ENCODE data around the gene HYAL1.
"Not testable (repeated sequence)": the region's sequence is repeated elsewhere in the genome, so short reads cannot be mapped to it uniquely, and the experiment has no call there.

HYAL1 gene

DNA sequence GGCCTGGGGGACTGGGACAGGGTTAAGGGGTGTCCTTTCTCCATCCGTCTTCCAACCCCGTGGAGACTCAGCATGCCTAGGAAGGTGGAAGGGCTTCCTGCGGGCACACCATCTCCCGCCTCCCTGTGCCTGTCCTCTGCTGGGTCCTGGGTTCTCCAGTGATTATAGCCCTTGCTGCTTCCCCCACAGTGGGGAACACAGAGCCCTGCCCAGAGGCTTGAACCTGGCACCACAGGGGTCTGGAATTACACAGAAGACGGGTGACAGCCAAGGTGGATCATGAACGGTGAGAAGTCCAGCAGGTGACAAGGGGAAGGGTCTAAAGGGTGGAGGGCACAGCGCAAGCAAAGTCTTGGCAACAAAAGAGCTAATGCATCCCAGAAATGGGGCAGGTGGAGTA, 40.6 kb downstream of the HYAL1 start:
- Histone ChIP-seq H3K27ac (ENCODE audit: extremely low read depth, low read depth, low read length) (no peak overlapping the region), H3K36me3 (ENCODE audit: control insufficient read depth in 2 of 2, insufficient read depth in 1 of 2, low read length in 2 of 2) (peaks cover 0 to 7% of the 10 kb centered on the region in 2 experiments; a peak in 1 of 3 replicates), H3K4me3 (ENCODE audit: low read depth, low read length) (no peak overlapping the region), H3K9me3 (ENCODE audit: control insufficient read depth, insufficient read depth, low read depth, low read length) (no peaks in the 10 kb centered on the region), H3K4me1 (ENCODE audit: control insufficient read depth, insufficient read depth, low read length) (peaks cover 3% of the 10 kb centered on the region; the same call in 1 of the 2 replicates)
- CTCF ChIA-PET, result interaction anchor here (0.7 to 1.9 kb wide), 3 partner anchors 9 to 36 kb away, joined by 3 to 11 read pairs (median 4); no protein-coding TSS in a partner anchor
- peak; percentile 50; the same call in 1 of the 2 replicates for TF ChIP-seq ZBTB20 (tag by site-specific recombination; IDR thresholded peaks at IDR 0.05)
- peak; percentile 59 for TF ChIP-seq ZIC2 (tag by site-specific recombination; IDR thresholded peaks at IDR 0.05)
- TF ChIP-seq ZNF768 (tag by site-specific recombination; IDR thresholded peaks at IDR 0.05), result no peak
- POLR2A ChIA-PET, result interaction anchor here (0.7 kb wide), 1 partner anchor 12 kb away, joined by 3 read pairs; no protein-coding TSS in a partner anchor

DNA sequence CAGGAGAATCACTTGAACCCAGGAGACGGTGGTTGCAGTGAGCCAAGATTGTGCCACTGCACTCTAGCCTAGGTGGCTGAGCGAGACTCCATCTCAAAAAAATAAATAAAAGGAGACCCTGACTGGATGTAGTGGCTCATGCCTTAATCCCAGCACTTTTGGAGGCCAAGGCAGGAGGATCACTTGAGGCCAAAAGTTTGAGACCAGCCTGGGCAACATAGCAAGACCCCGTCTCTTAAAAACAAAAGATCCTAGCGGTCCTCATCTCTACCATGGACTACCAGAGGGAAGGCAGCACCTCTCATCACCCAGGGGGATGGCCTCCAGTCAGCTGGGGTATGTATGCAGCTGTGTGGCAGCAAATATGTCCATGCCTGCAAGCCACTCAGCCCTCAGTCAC, 41.2 kb downstream of the HYAL1 start:
- POLR2A ChIA-PET; H3K9me3 ChIP-seq (ENCODE audit: control insufficient read depth, insufficient read depth, low read depth, low read length); H3K4me3 ChIP-seq (ENCODE audit: low read depth, low read length); H3K4me1 ChIP-seq (ENCODE audit: control insufficient read depth, insufficient read depth, low read length); H3K27ac ChIP-seq (ENCODE audit: extremely low read depth, low read depth, low read length): not testable (repeated sequence)
- CTCF ChIA-PET, result interaction anchor here (0.6 to 3.6 kb wide), 4 partner anchors 9 to 68 kb away, joined by 3 to 38 read pairs (median 8); no protein-coding TSS in a partner anchor
- TF ChIP-seq ZNF121 (tag by site-specific recombination; IDR thresholded peaks at IDR 0.05), result peak; percentile 90
- H3K36me3 ChIP-seq (ENCODE audit: control insufficient read depth in 2 of 2, insufficient read depth in 1 of 2, low read length in 2 of 2), result peaks cover 3 to 12% of the 10 kb centered on the region in 2 experiments

- POLR2A ChIA-PET, result no interaction called here
- H3K4me1 ChIP-seq (ENCODE audit: control insufficient read depth, insufficient read depth, low read length), result peaks cover 3% of the 10 kb centered on the region; the same call in 1 of the 2 replicates
- no peaks in the 10 kb centered on the region for H3K9me3 ChIP-seq (ENCODE audit: control insufficient read depth, insufficient read depth, low read depth, low read length)
- no peak overlapping the region for H3K4me3 ChIP-seq (ENCODE audit: low read depth, low read length)
- H3K36me3 ChIP-seq (ENCODE audit: control insufficient read depth in 2 of 2, insufficient read depth in 1 of 2, low read length in 2 of 2), result peaks cover 5 to 19% of the 10 kb centered on the region in 2 experiments
- TF ChIP-seq MZF1 (tag by site-specific recombination; IDR thresholded peaks at IDR 0.05; ENCODE audit: borderline replicate concordance) (no peak), ZNF610 (tag by site-specific recombination; IDR thresholded peaks at IDR 0.05; ENCODE audit: borderline replicate concordance) (no peak), ZFP41 (tag by site-specific recombination; IDR thresholded peaks at IDR 0.05; ENCODE audit: borderline replicate concordance) (no peak), ZNF548 (tag by site-specific recombination; IDR thresholded peaks at IDR 0.05) (no peak), ZNF549 (tag by site-specific recombination; IDR thresholded peaks at IDR 0.05) (no peak), ZBTB1 (tag by site-specific recombination; IDR thresholded peaks at IDR 0.05) (no peak), SP3 (tag by site-specific recombination; IDR thresholded peaks at IDR 0.05) (no peak)
- CTCF ChIA-PET, result interaction anchor here (0.6 to 3.9 kb wide), 7 partner anchors 9 to 67 kb away, joined by 3 to 49 read pairs (median 5); no protein-coding TSS in a partner anchor
- no peak overlapping the region for H3K27ac ChIP-seq (ENCODE audit: extremely low read depth, low read depth, low read length)
Measured at GRCh38 chr3:50261505-50261904, 41.9 kb downstream of the HYAL1 start.

DNA sequence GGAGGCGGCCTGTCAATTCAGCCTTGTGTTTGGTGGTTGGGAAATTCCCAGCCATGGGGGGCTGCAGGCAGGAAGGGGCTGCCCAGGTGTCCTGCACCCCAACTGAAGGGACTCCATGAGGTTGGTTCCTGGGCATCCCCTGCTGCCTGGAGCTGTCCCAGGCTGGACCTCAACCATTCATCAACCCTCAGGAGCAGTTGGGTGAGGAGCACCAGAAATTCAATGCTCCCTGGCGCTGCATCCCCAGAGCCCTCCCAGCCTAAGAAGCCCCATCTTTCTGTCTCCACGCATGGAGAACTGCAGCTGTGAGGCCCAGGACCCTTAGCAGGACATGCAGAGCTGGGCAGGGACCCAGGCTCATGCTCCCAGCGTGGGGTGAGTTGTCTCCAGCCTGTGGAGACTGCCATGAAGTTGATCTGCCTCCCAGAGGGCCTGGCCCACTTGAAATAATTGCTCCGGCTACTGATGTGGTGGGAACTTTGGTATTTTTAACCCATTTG, 42.4 kb downstream of the HYAL1 start:
- Histone ChIP-seq H3K36me3 (ENCODE audit: control insufficient read depth in 2 of 2, insufficient read depth in 1 of 2, low read length in 2 of 2) (peaks cover 5 to 24% of the 10 kb centered on the region in 2 experiments), H3K4me1 (ENCODE audit: control insufficient read depth, insufficient read depth, low read length) (peaks cover 3% of the 10 kb centered on the region; the same call in 1 of the 2 replicates), H3K27ac (ENCODE audit: extremely low read depth, low read depth, low read length) (peak overlapping the region; percentile 86; the same call in 1 of the 2 replicates), H3K4me3 (ENCODE audit: low read depth, low read length) (no peak overlapping the region), H3K9me3 (ENCODE audit: control insufficient read depth, insufficient read depth, low read depth, low read length) (no peaks in the 10 kb centered on the region)
- ChIA-PET POLR2A (interaction anchor here (1.5 kb wide), 1 partner anchor 67 kb away, joined by 5 read pairs; the partner anchor contains the start of gene TUSC2), CTCF (interaction anchor here (0.6 to 3.9 kb wide), 7 partner anchors 10 to 66 kb away, joined by 3 to 49 read pairs (median 6); no protein-coding TSS in a partner anchor)
- TF ChIP-seq ZNF768 (tag by site-specific recombination; IDR thresholded peaks at IDR 0.05) (no peak), KLF9 (tag by site-specific recombination; IDR thresholded peaks at IDR 0.05; ENCODE audit: low read depth) (no peak), ZNF549 (tag by site-specific recombination; IDR thresholded peaks at IDR 0.05) (no peak), ZNF239 (tag by site-specific recombination; IDR thresholded peaks at IDR 0.05) (no peak), ZIC2 (tag by site-specific recombination; IDR thresholded peaks at IDR 0.05) (peak; percentile 90), GLIS1 (tag by site-specific recombination; IDR thresholded peaks at IDR 0.05) (peak; percentile 71; the same call in 1 of the 2 replicates), GLIS2 (tag by site-specific recombination; IDR thresholded peaks at IDR 0.05) (peak; percentile 27; the same call in 1 of the 2 replicates), ZNF624 (tag by site-specific recombination; IDR thresholded peaks at IDR 0.05) (no peak), TCF7L2 (IDR thresholded peaks at IDR 0.05; ENCODE audit: borderline replicate concordance, low read depth, low read length) (no peak), ZNF501 (tag by site-specific recombination; IDR thresholded peaks at IDR 0.05) (no peak), REST (tag by site-specific recombination; IDR thresholded peaks at IDR 0.05) (no peak), ZNF645 (tag by site-specific recombination; IDR thresholded peaks at IDR 0.05) (no peak)
- TF ChIP-seq, protein P1, sequence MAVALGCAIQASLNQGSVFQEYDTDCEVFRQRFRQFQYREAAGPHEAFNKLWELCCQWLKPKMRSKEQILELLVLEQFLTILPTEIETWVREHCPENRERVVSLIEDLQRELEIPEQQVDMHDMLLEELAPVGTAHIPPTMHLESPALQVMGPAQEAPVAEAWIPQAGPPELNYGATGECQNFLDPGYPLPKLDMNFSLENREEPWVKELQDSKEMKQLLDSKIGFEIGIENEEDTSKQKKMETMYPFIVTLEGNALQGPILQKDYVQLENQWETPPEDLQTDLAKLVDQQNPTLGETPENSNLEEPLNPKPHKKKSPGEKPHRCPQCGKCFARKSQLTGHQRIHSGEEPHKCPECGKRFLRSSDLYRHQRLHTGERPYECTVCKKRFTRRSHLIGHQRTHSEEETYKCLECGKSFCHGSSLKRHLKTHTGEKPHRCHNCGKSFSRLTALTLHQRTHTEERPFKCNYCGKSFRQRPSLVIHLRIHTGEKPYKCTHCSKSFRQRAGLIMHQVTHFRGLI (tag by site-specific recombination; IDR thresholded peaks at IDR 0.05), result no peak
